HG03558 (cell line): ENCODE measurements around the gene DNAJC11.
"Not testable (repeated sequence)": the region's sequence is repeated elsewhere in the genome, so short reads cannot be mapped to it uniquely, and the experiment has no call there.

Experiments used
- ATAC-seq: cut with Tn5 transposase; IDR thresholded peaks from one replicate; pipeline ENCODE4 v1.9.1; 2021; ENCODE audit warnings: moderate number of reproducible peaks; ENCODE audit not compliant: unreplicated experiment; ENCODE audit errors: extremely low read depth

Gene DNAJC11

GRCh38 chr1:6602669-6603237, 98.9 kb downstream of the DNAJC11 start, which contains the start of gene KLHL21:
Gene KLHL21 (minus strand): TSS chr1:6602869. CDS start chr1:6602817, 52 bp downstream.
- ATAC-seq, result peak; percentile 31

DNA sequence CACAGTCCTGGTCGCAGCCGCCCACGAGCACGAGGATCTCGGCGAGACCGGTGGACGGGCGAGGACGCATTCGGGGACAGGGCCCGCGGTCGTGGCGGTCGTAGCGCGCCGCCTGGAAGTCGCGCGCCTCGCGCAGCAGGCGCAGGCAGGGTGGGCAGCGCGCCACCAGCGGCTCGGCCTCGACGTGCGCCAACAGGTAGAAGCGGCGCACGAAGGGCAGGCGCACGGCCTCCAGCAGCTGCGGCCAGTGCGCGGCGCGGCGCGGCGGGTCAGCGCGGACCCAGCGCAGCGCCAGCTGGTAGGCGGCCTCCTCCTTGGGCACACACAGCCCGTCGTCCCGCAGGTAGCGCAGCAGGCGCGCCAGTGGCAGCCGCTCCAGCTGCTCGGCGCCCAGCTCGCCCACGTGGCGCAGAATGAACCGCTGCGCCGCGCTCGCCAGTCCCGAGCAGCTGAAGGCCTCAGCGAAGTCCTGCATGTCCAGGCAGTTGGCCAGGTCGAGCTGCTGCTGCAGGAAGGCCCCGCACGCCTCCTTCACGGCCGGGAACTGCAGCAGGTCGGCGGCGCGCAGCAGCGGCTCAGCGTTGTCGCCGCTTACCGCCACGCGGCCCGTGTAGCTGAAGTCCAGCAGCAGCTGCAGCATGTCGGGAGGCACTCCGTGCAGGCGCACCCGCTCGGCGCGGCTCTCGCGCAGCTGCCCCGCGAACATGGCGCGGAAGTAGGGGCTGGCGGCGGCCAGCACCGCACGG, 99.5 kb downstream of the DNAJC11 start:
- ATAC-seq, result peak; percentile 14

GRCh38 chr1:6601049-6601922, 100.3 kb downstream of the DNAJC11 start:
- no peak for ATAC-seq

GRCh38 chr1:6600410-6601048, 101.1 kb downstream of the DNAJC11 start:
- no peak for ATAC-seq

DNA sequence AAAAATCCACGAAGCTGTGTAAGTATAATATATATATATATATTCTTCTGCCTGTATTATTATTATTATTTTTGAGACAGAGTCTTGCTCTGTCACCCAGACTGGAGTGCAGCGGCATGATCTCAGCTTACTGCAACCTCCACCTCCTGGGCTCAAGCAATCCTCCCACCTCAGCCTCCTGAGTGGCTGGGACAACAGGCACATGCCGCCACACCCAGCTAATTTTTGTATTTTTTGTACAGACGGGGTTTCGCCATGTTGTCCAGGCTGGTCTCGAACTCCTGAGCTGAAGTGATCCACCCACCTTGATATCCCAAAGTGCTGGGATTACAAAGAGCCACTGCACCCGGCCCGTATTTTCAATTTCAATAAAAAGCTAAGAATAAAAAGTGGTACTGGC, 101.6 kb downstream of the DNAJC11 start:
- not testable (repeated sequence) for ATAC-seq

DNA sequence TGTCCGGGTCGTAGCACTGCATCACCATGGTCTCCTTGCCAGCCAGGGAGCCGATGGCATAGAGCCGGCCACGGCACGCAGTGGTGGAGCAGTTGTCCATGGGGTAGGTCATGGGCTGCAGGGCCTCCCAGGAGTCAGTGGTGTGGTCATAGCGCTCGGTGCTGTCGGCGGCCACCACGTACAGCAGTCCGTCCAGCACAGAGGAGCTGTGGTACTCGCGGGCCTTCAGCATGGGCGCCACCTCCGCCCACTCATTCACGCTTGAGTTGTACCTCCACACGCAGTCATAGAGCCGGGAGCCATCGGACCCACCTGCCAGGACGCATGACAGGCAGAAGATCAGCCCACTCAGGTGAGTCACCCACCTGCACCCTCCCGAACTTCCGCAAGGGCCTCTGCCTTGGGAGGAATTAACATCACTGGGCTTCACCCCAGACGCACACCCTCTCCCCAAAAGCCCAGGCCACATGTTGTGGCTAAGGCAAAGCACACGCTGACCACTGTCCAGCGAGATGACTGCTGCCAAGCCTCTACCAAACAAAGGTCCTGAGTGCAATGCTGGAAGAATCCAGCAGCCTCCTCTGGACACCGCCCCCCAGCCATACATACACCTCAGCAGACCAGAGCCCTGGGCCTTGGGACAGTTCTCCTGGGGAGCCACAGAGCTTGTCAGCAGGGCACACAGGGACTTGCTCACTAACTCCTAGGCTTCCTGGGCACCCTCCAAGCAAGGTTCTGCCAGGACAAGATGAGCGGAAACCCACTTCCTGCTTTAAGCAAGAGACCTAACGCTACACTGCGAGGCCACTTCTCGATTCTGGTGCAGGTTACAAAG, 102.3 kb downstream of the DNAJC11 start:
- no peak for ATAC-seq

DNA sequence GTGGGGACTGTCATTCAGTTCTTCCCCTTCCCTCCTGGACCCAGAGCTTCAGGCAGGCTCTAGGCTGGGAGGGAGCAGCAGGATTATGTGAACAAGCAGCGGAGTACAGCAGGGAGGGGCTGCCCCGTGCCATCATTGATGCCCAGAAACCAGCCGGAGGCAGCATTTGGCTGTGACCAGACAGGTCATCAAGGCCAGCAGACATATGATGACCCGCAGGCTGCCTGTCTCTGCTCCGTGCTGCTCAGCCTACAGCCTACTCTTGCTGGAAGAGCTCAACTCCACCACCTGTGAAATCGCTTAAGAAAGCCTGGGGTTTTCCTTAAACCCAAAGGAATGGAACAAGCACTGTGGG, 103.9 kb downstream of the DNAJC11 start:
- ATAC-seq, result no peak

DNA sequence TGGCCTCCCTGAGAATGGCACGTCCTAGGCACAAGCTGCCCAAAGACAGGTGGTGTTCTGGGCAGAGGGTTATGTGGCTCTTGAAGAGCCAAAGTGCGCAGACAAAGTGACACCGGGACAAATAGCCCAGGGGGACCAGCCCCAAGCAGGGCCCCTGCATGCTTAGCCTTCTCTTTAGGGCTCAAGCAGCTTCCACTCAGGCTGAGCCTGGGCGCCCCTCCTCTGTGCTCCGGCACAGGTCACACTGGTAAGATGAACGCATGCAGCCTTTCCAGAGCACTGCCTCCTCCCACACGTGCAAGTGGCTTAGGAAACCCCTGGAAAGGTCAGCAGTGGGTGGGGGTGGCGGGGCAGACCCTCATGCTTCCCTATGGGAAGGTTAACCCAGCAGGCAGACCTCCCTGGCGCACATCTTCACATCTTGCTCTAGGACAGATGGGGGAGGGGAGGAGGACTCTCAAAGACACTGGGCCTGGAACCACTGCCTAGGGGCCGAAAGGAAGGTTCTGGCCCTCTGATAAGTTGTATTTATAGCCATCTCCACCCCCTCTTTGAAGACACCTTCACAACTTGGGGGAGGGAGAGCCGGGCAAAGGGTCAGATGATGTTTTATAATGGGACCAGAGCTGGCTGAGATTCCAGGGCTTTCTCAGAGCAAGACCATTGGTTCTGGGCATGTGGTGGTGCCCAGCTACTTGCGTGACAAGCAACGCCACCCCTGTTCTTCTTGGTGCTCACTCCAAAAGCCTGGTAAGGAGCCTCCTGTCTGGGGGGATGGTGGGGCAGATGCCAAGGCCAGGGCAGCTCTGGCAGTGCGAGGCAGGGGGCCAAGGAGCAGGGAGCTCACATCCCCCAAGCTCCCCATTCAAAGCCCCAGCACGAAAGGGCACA, 104.5 kb downstream of the DNAJC11 start:
- ATAC-seq, result no peak

GRCh38 chr1:6596351-6596750, 105.3 kb downstream of the DNAJC11 start:
- ATAC-seq, result no peak

- no peak for ATAC-seq
Observed at GRCh38 chr1:6594977-6595740, 106.5 kb downstream of the DNAJC11 start.

DNA sequence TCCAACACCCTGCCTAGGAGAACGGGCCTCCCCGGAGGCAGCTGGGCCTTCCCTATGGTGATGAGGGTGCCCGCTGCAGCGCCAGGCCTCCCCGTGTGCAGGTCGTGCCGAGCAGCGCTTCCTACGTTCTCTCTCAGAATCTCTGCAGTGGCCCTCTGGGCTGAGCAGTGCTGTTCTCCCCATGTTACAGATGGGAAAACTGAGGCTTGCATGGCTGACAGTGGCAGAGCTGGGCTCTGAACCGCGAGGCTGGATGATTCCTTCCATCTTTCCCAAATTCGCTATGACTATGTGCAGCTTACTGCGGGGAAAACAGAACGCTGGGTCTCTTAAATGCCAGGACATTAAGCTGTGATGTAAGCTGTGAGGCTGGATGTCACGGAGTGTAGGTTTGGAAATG, 107.8 kb downstream of the DNAJC11 start:
- no peak for ATAC-seq

DNA sequence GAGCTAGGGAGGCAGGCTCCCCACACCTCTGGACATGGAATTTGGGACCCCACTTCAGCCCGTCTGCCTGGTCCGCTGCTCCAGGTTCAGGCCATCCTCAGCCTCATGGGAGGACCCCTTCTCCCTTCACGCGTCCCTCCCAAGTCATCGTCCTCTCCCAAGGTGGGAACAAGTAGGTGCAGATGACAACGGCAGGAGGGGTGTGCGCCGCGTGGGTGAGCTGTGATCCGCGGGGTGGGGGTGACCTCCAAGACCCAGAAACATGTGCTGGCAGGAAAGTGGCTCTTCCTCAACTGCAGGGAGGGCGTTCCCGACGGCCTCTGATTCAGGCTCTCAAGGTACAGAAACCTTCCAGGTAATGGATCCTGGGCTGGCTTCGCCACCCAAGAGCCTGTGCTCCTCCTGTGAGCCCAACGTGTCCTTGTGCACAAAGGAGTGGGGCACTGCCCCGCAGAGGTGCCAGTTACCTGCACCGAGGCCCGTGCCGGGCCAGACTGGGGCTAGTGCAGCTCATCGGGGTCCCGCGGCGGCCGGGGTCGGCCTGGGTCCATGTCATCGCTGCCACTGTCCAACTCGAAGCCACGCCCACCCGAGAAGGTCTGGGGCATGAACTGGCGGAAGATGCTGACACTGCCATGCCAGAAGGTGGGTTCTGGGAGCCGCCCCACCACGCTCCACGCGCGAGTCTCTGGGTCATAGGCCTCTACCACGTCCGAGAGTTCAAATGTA, 108.6 kb downstream of the DNAJC11 start:
- no peak for ATAC-seq

DNA sequence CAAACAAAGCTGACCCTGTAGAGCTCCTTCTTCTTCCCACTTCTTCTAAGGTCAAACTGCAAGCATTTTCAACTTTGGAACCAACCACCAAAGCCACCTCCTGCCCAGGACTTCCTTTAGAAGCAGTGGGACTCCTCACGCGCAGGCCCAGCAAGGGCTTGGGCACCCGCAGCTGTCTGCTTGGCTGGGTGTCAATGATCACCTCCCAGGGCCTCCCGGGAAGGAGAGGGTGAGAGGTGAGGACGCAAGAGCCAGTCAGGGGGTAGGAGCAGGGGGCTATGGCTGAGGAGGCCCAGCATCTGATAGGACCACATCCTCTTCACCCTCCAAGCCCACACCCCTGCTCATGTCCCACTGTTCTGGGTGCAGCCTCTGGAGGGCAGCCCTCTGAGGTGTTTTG, 109.2 kb downstream of the DNAJC11 start:
- ATAC-seq, result no peak

- ATAC-seq, result no peak
Observed at GRCh38 chr1:6591644-6592043, 110.0 kb downstream of the DNAJC11 start.

DNA sequence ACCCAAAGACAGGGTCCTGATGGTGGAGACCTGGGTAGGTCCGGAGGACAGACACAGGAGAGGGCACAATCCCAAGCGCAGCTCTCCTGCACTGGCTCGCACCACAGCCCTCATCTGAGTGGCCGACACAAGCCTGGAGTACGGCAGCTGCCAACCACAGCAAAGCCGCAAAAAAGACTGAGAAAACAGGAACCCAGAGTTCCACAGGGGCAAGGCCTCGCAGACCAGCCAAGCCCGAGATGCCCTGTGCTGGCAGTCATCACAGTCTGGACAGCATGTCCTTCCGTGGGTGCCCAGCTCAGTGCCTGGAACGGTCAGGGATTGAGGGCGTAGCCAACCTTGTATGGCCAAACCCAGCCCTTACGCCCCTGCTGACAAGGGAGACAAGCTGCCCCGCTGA, 110.4 kb downstream of the DNAJC11 start:
- ATAC-seq, result no peak

DNA sequence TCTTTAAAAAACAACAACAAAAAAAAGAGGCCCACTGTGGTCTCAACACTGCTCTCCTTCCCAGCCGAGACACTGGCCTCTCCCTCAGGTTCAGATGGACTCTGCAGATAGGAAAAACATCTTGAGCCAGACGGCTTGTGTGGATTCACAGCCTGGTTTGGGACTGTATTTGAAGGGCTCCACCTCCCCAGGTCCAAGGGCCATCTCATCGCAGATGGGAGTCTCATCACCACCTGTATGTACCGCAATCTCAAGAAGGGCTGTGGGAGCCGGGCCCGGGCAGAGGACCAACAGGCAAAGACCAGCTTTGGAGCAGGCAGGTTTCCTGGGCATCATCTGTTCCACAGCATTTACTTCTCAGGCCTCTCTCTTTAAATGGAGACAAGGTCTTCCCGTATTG, 111.6 kb downstream of the DNAJC11 start:
- ATAC-seq, result no peak

DNA sequence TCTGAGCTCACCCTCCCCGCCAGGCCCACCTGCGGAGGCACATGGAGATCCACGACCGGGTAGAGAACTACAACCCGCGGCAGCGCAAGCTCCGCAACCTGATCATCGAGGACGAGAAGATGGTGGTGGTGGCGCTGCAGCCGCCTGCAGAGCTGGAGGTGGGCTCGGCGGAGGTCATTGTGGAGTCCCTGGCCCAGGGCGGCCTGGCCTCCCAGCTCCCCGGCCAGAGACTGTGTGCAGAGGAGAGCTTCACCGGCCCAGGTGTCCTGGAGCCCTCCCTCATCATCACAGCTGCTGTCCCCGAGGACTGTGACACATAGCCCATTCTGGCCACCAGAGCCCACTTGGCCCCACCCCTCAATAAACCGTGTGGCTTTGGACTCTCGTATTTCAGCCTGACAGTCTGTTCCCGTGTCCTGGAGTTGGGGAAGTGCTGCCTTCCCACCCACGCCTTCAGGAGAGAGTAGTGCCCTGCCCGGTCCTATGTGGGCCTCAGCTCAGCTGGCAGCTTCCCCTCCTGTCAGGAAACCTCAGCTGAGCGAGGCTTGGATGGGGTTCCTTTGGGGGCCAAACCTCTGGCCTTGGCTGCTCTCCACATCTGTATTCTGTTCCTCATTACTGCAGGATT, 112.6 kb downstream of the DNAJC11 start:
- no peak for ATAC-seq
